NCI-H146 treated with DMSO at 0.1 percent for 48 hours (cell line): Measurements from ENCODE around the gene C3AR1.
A peak's percentile ranks its signal among the peaks of the same experiment; 100 is the strongest.
"Not testable (repeated sequence)": the region's sequence is repeated elsewhere in the genome, so short reads cannot be mapped to it uniquely, and the experiment has no call there.

Source experiments
- DNase-seq: peaks from one replicate; lab custom pipeline; 2025; ENCODE audit not compliant: unreplicated experiment; lab: John Stamatoyannopoulos, UW

C3AR1 gene

GRCh38 chr12:8065991-8066594 is at the start of gene C3AR1:
C3AR1 (minus strand) TSS chr12:8066359; CDS start chr12:8060185, 6,174 bp downstream.
- no peak for DNase-seq

DNA sequence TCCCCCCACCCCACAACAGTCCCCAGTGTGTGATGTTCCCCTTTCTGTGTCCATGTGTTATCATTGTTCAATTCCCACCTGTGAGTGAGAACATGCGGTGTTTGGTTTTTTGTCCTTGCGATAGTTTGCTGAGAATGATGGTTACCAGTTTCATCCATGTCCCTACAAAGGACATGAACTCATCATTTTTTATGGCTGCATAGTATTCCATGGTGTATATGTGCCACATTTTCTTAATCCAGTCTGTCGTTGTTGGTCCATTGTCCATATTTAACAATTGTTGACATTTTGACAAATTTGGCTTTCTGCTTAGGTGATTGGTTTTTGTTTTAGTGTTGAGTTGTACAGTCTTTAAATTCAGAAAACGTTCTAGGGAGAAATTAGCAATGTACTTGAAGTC is 47.0 kb upstream of the C3AR1 start:
- DNase-seq = not testable (repeated sequence)

GRCh38 chr12:8108808-8109398 is 42.7 kb upstream of the C3AR1 start:
- DNase-seq = peak; percentile 57

- no peak for DNase-seq
Observed at GRCh38 chr12:8099235-8099634, 33.1 kb upstream of the C3AR1 start.

DNA sequence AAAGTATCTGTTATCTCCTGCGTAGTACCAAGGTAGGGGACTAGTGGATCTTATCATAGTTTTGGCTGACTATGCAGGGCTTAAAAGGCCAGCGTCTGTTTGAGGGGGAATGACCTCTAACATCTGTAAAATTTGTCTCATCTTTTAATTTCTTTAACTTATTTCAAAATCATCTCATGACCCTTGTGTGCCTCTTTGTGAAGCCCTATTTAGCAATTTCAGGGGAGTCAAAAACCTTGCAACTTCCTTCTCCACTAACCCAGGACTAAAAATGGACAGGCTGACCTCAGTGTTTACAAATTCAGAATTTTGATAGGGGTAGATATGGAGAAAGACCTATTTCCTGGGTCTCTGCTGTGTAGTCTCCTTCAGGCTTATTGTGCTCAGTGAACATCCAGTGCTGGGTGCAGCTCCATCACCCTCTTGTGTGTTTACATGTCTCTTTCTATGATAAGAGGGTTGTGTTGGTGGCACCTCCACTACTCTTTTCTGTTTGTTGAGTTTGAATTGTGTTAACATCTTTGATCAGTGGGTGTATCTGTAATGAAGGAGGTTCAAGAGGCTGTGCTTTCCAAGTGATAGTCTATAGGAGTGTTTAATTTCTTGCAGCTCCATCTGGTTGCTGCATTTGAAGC is 30.2 kb upstream of the C3AR1 start:
- no peak for DNase-seq

DNA sequence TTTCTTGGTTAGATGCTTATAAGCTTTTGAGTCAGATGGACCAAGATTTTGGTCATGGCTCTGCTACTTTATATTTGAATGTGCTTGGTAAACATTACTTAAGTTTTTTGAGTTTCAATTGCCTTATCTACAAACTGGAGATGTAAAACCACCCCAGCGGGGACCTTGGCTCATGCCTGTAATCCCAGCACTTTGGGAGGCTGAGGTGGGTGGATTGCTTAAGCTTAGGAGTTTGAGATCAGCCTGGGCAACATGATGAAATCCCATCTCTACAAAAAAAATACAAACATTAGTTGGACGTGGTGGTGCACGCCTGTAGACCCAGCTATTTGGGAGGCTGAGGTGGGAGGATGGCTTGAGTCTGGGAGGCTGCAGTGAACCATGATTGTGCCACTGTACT is 27.1 kb upstream of the C3AR1 start:
- DNase-seq = no peak

DNA sequence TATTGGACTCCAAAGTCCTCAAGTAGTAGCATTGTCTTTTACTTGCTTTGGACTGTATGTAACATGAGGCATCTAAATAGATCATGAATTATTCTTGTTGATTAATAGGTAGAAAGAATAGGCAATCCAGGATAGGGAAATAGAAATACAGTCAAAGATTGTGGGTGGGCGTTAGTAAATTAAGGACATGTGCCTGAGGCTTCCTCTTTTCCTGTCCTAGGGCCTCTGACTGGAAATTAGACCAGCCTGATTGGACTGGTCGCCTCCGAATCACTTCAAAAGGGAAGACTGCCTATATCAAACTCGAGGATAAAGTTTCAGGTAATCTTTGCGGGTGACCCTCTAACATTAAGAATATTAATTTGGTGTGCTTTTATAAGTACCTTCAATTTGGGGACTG is 23.6 kb upstream of the C3AR1 start:
- DNase-seq = no peak

- not testable (repeated sequence) for DNase-seq
Observed at GRCh38 chr12:8089277-8089676, 23.1 kb upstream of the C3AR1 start.

GRCh38 chr12:8088574-8088973 is 22.4 kb upstream of the C3AR1 start:
- no peak for DNase-seq

- no peak for DNase-seq
Observed at GRCh38 chr12:8087666-8088065, 21.5 kb upstream of the C3AR1 start.

- DNase-seq = not testable (repeated sequence)
Observed at GRCh38 chr12:8084351-8084750, 18.2 kb upstream of the C3AR1 start.

DNA sequence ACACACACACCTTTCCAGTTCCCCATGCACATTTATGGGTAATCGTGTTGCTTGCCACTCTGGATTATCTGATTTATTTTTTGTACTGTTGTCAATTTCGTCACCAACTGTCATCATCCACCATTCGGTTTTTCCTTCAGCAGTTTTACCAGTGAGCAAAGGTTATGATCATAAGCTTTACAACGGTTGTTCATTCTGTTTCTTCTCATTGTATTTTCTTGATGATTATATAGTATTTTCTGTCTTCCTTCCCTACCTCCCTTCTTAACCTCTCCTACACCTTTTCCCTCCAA is 16.6 kb upstream of the C3AR1 start:
- no peak for DNase-seq

DNA sequence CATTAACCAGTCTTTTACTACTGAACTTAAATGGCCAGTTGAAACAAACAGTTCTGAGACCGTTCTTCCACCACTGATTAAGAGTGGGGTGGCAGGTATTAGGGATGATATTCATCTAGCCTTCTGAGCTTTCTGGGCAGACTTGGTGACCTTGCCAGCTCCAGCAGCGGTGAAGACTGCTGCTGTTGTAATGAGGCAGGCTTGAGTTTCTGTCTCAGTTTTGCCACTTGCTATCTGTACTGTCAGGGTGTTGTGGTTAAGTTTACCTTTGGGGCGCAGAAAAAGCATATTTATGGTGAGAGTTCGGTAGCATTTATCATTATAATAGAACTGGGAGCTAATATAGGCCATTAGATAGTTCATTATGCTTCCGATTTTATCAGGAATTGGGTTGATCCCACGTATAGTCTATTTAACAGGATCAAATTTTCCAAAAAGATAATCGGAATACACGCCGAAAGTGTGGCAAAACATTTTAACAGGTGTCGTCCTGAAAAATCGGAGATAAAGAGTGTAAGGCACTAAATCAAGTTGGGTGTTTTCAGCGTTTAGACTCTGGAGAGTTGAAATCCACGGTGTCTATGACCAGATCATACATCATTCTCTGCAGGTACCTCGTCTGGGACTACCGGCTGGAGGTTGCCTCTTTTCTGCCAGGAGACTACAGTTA is 15.2 kb upstream of the C3AR1 start:
- peak; percentile 59 for DNase-seq

GRCh38 chr12:8080120-8080519 is 14.0 kb upstream of the C3AR1 start:
- DNase-seq = no peak

GRCh38 chr12:8078916-8079315 is 12.8 kb upstream of the C3AR1 start:
- DNase-seq = no peak

GRCh38 chr12:8078398-8078797 is 12.2 kb upstream of the C3AR1 start:
- DNase-seq = peak; percentile 62

GRCh38 chr12:8077207-8077606 is 11.0 kb upstream of the C3AR1 start:
- peak; percentile 89 for DNase-seq

GRCh38 chr12:8076366-8076765 is 10.2 kb upstream of the C3AR1 start:
- no peak for DNase-seq

DNA sequence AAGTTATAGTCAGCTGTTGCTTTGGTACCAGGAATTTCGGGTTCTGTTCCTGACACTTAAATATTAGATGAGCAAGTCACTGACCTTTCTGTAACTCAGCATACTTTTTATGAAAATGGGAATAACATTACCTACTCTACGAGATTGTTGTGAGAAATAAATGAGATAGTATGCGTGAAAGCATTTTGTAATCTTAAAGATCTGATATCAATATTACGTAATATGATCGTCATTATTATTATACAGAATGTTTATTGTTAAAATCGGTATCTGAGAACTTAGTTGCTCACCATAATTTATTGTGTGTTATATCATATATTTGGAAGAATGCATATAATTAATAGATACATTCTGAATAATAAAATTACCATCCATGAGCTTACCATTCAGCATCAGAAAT is 9.8 kb upstream of the C3AR1 start:
- no peak for DNase-seq

- DNase-seq = not testable (repeated sequence)
Observed at GRCh38 chr12:8071820-8072219, 5.7 kb upstream of the C3AR1 start.

DNA sequence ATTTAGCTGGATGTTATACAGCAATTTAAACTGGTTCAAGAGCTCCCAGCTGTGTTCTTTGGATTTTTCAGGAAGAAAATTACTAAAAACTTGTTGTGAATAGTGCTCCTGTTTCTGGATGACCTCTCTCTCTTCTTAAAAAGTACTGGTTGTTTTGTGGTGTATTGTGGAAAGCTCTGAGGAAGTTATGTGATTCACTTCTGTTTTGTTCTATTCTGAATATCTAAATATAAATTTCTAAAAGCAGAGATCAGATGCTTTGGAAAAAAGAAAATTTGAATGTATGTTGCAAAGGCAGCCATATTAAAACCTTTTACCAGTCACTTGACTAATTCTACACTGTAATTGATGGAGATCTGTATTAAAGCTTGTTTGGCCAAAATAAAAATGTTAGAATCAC is 3.4 kb upstream of the C3AR1 start:
- DNase-seq = no peak

GRCh38 chr12:8064131-8064530 is 2.0 kb downstream of the C3AR1 start:
- no peak for DNase-seq
